ENCODE results near the gene TPRN.

GRCh38 chr9:137201205-137201868 lies 796 bp upstream of the TPRN start:
- TF ChIP-seq SUZ12 (IDR thresholded peaks at IDR 0.05; ENCODE audit: extremely low read depth, insufficient read depth, insufficient read length): no peak
- no peak for TF ChIP-seq ZNF274 (IDR thresholded peaks at IDR 0.05; ENCODE audit: low read depth, low read length)
